Central memory CD8-positive, alpha-beta T cell (primary cell): ENCODE data around the gene PGRMC2.

Experiments
- ATAC-seq: fragments of 150-1000 bp; cut with Tn5 transposase; replicated peaks from 2 replicates; pipeline ENCODE4 v1.10.0; 2022; ENCODE audit warnings: mild to moderate bottlenecking, moderate FRiP score, moderate number of reproducible peaks; ENCODE audit not compliant: poor library complexity, severe bottlenecking; ENCODE audit errors: extremely low read depth
- DNase-seq, 2 donors: peaks; one replicate each; pipeline ENCODE4 v3.0.0; 2021; ENCODE audit warnings: low spot score in 2 of 2
- H3K27ac Mint-ChIP-seq: one replicate; pipeline ENCODE4 v1.8.0; 2022; ENCODE audit warnings: low read depth, mild to moderate bottlenecking, moderate library complexity, mixed read lengths
- H3K27me3 Mint-ChIP-seq: one replicate; pipeline ENCODE4 v1.8.0; 2022; ENCODE audit warnings: mixed read lengths
- H3K36me3 Mint-ChIP-seq: one replicate; pipeline ENCODE4 v1.8.0; 2022; ENCODE audit warnings: mild to moderate bottlenecking, moderate library complexity, mixed read lengths; ENCODE audit not compliant: insufficient read depth
- H3K4me1 Mint-ChIP-seq: one replicate; pipeline ENCODE4 v1.8.0; 2022; ENCODE audit warnings: mixed read lengths
- H3K4me3 Mint-ChIP-seq: one replicate; pipeline ENCODE4 v1.8.0; 2022; ENCODE audit warnings: mild to moderate bottlenecking, moderate library complexity, mixed read lengths
- H3K9me3 Mint-ChIP-seq: one replicate; pipeline ENCODE4 v1.8.0; 2022; ENCODE audit warnings: mixed read lengths

PGRMC2 gene

GRCh38 chr4:128225148-128225547, 62.5 kb downstream of the PGRMC2 start:
- ATAC-seq, result no peak
- Mint-ChIP-seq H3K4me1 (no peaks in the 10 kb centered on the region), H3K9me3 (no peaks in the 10 kb centered on the region), H3K4me3 (no peak overlapping the region), H3K36me3 (no peaks in the 10 kb centered on the region), H3K27ac (no peak overlapping the region), H3K27me3 (peaks cover 34% of the 10 kb centered on the region)
- no peak for DNase-seq

- H3K36me3 Mint-ChIP-seq, result no peaks in the 10 kb centered on the region
- no peak for DNase-seq
- H3K27me3 Mint-ChIP-seq, result peaks cover 5% of the 10 kb centered on the region
- no peaks in the 10 kb centered on the region for H3K9me3 Mint-ChIP-seq
- no peak for ATAC-seq
- H3K27ac Mint-ChIP-seq, result no peak overlapping the region
- H3K4me1 Mint-ChIP-seq, result no peaks in the 10 kb centered on the region
- no peak overlapping the region for H3K4me3 Mint-ChIP-seq
Measured at GRCh38 chr4:128221586-128221985, 66.0 kb downstream of the PGRMC2 start.

DNA sequence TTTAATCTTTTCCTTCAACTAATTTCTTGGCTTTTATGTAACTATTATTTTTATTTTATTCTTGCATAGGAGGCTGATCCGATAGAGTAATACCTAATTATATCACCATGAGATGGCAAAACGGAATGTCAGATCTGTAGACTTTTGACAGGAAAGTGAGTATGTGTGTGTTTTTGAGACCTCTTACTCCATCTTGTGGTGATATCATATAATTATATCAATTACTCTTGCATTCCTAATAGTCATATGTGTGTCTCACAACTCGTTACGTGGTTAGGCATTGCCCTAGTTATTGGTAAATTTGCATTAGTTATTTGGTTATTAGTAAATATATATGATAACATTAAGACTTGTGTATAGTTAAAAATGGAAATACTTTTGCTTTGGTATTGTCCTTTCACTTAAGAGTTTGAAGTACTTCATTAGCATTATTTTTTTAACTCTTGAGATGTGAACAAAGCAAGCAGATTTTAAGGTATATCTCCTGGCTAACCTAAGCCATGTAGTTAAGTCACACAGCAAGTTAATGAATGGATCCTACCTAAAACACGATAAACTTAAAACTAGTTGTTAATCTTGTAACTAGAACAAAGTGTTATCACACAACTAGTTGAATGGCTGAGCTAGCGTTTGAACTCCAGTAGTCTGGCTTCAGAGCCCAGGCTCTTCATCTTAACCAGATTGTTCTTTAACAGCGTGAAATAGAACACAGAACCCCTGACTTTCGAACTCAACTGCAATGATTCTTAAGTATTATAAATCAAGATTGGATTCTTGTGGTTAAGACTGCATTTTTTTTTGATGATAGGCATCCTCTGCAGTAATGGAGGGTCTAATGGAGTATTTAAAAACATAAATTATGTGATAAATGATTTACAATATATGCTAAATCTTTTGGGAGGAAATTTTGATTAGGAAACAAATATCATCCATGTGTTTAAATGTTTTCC, 67.1 kb downstream of the PGRMC2 start:
- Mint-ChIP-seq H3K36me3 (no peaks in the 10 kb centered on the region), H3K27ac (no peak overlapping the region), H3K4me1 (no peaks in the 10 kb centered on the region), H3K27me3 (no peaks in the 10 kb centered on the region), H3K9me3 (no peaks in the 10 kb centered on the region), H3K4me3 (no peak overlapping the region)
- ATAC-seq, result no peak
- DNase-seq, result no peak
